T-helper 1 cell (primary cell): Measurements from ENCODE around the gene MYH7B.

Experiments used
- DNase-seq, 5 donors: peaks; one replicate each; pipeline ENCODE4 v3.0.0-alpha.2; 2012 to 2020

The MYH7B gene

GRCh38 chr20:34978092-34978744 lies 22.6 kb downstream of the MYH7B start:
- DNase-seq, result no peak

- no peak for DNase-seq
These were observed 23.9 kb downstream of the MYH7B start for GRCh38 chr20:34979366-34980153.

DNA sequence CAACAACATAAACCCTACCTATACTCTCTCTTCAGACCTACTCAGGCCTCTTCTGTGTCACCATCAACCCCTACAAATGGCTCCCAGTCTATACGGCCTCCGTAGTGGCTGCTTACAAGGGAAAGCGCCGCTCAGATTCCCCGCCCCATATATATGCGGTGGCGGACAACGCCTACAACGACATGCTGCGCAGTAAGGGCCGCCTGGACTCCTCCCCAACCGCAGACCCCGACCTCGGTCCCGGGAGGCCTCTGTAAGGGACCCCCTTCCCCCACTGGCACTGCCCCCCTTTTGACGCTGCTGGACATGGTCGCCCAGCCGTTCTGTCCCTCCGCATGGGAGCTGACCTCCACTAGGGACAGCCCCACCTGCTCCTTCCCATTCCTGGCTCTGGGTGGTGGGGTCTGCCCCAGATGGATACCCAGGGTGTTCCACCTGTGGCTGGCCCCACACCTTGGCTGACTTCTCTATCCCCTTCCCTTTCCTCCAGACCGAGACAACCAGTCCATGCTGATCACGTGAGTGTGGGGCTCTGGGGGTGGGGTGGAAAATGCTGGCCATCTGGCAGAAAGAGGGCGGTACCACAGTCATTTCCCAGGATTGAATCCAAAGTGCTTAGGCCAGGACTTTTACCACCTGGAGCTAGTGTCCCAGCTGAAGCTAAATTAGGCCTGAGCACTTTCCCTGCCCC lies 25.0 kb downstream of the MYH7B start:
- no peak for DNase-seq

DNA sequence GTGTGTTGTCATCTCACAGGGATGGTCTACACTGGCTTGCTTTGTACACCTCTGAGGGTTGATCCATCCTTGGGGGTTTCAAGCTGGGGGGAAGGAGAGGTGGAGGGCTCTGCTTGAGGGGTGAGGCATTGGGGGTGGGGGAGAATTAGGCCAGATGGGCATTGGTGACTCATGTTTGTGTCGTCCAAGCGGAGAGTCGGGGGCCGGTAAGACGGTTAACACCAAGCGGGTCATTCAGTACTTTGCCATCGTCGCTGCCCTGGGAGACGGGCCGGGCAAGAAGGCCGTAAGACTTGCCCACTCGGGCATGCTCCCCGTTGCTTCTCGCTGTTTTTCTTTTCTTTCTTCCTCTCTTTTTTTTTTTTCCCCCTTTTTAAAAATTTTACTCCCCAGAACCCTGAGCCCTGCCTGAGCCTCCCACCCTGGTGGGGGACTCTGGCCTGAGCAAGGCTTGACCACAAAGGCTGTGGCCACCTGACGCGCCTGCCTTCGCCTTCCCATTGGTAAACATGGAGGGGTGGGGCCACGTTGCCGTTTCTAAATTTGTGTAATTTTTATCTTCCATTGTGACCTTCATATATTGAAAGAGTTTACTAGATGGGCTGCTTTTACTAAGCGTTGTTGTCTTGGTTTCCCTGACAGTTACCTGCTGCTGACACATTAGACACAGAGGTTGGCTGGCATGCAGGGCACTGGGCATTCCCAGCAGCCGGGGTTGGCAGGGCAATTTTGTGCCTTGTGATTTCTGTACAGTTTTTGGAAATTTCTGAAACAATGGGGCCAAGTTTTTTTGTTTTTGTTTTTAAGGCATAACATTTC lies 26.8 kb downstream of the MYH7B start:
- no peak for DNase-seq

DNA sequence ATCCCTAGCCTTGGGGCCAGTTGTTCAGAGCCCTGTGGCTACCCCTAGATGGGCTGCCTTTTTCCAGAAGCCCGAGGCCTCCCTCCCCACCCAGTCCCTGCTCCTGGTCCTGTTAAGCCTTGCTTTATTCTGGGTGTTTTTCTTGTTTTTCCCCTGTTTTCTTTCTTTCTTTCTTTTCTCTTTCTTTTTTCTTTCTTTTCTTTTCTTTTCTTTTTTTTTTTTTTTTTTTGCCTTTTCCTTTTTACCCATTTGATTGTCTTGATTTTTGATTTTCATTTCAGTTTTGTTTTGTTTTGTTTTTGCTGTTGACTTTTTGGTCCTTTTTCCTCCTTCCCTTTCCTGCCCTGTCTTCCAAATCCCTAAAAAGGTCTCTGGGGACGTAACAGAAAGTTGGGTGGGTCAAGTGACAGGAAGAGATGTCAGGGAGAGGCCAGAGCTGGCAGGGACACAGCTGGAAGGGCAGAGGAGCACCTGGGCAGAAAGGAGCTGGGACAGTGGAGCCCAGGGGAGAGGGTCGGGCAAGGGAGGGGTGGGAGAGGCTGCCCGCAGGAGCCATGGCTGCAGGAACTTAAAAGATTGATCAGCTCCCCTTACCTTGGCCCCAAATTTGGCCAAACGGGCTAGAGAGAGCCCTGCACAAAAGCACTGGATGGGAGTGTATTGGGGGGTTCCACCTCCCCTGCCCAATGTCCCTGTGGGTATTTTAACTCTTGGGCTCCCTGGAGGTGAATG lies 27.6 kb downstream of the MYH7B start:
- no peak for DNase-seq

- no peak for DNase-seq
These were observed 28.5 kb downstream of the MYH7B start for GRCh38 chr20:34983995-34984735.

DNA sequence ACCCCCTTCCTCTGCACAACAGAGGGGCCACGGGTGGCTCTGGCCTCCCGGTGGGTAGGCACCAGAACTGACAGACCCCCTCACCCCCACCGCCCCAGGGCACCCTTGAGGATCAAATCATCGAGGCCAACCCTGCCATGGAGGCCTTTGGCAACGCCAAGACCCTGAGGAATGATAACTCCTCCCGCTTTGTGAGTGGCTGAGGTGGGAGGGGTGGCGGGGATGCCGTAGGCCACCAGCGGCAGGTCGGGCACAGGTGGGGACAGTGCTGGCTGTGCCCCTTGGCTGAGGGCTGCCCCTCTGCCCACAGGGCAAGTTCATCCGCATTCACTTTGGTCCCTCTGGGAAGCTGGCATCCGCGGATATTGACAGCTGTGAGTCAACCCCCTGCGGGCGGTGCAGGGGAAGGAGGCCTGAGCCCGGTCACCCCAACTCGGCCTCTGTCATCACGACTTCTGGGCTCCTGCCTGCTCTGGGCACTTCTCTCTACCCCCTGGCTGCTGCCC lies 29.1 kb downstream of the MYH7B start:
- DNase-seq, result no peak

DNA sequence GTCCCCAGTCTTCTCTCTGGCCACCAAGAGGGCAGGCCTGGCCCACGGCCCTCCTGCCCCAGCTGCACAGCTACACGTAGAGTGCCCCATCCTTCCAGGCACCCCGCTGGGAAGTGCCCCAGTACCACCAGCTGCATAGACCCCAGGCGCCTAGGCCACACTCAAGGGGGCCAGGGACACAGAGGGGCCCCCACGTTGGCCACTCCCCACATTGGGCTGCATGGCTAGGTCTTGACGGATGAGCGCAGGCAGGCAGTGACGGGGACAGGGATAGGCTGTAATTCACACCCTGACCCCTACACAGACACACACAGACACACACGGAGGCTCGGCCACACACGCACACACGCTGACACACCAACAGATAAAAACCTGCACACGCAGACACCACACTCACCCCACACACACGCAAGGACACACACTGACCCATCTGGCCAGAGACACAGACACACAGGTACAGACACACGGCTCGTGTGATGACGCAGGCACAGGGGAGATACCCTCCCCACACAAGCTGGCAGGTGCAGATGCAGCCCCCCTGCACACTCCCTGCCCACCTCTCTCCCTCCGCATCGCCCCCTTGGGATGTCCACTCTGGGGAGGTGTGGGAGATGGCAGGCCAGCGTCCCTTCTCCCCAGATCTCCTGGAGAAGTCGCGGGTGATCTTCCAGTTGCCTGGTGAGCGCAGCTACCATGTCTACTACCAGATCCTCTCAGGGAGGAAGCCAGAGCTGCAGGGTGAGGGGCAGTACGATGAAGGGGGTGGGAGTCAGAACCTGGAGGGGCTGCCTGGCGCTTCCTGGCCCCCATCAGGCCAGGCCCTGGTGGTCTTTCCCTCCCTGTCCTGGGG lies 30.0 kb downstream of the MYH7B start:
- DNase-seq, result no peak

- DNase-seq, result no peak
These were observed 30.9 kb downstream of the MYH7B start for GRCh38 chr20:34986311-34987287.

GRCh38 chr20:34987288-34988190 lies 31.9 kb downstream of the MYH7B start:
- no peak for DNase-seq

DNA sequence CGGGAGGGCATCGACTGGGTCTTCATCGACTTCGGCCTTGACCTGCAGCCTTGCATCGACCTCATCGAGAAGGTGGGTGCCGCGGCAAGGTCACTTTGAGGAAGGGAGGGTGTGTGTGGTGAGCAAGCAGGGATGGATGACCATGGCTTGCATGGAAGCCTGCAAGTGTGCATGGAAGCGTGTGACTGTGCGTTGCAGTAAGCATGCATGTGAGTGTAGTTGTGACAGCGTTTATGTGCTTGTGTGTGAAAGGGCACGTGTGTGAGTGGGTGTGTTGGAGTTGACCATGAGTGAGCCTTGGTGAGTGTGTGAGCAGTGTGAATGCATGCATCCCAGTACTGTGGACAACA lies 32.5 kb downstream of the MYH7B start:
- no peak for DNase-seq

- no peak for DNase-seq
These were observed 33.5 kb downstream of the MYH7B start for GRCh38 chr20:34989118-34989517.

DNA sequence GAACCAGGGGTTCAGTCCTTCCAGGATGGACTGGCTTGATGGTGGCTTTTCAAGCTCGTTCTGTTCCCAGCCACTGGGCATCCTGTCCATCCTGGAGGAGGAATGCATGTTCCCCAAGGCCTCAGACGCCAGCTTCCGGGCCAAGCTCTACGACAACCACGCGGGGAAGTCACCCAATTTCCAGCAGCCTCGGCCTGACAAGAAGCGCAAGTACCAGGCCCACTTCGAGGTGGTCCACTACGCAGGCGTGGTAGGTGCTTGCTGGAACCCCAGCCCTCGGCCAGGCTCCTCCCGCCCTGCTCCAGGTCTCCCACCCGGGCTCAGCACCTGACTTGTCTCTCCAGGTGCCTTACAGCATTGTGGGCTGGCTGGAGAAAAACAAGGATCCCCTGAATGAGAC lies 34.0 kb downstream of the MYH7B start:
- no peak for DNase-seq

- DNase-seq, result no peak
These were observed 34.6 kb downstream of the MYH7B start for GRCh38 chr20:34990231-34990630.

- DNase-seq, result no peak
These were observed 35.1 kb downstream of the MYH7B start for GRCh38 chr20:34990661-34991214.

DNA sequence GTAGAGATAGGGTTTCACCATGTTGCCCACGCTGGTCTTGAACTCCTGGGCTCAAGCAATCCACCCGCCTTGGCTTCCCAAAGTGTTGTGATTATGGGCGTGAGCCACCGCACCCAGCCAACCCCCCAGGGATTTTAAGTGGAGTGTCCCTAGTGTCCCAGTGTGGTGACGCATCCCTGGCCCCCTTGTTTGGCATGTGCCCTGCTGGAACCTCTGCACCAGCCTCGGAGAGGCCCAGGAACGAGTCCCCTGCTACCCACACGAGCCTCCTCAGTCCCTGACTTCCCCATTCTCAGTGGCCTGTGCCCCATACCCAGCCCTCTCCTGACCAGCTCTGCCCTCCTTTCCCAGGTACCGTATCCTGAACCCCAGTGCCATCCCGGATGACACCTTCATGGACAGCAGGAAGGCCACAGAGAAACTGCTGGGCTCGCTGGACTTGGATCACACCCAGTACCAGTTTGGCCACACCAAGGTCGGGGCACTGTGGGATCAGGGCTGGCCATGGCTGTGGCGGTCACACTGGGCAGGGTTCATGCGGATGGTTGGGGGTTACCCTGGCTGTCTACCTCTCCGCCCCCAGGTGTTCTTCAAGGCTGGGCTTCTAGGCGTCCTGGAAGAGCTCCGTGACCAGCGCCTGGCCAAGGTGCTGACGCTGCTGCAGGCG lies 37.2 kb downstream of the MYH7B start:
- DNase-seq, result no peak

- DNase-seq, result no peak
These were observed 38.4 kb downstream of the MYH7B start for GRCh38 chr20:34993941-34994508.
